ENCODE results near the gene COL5A2.
A peak's percentile ranks its signal among the peaks of the same experiment; 100 is the strongest.

COL5A2 gene

GRCh38 chr2:189104934-189105333, 74.6 kb downstream of the COL5A2 start:
- Mint-ChIP-seq H3K36me3 (ENCODE audit: low read depth) (peaks cover 14% of the 10 kb centered on the region), H3K27ac (no peak overlapping the region), H3K27me3 (ENCODE audit: low read depth) (no peaks in the 10 kb centered on the region), H3K4me3 (no peak overlapping the region), H3K4me1 (no peaks in the 10 kb centered on the region), H3K9me3 (no peaks in the 10 kb centered on the region)
- TF ChIP-seq CTCF (IDR thresholded peaks at IDR 0.05; ENCODE audit: unreplicated experiment in 3 of 3): no peak

DNA sequence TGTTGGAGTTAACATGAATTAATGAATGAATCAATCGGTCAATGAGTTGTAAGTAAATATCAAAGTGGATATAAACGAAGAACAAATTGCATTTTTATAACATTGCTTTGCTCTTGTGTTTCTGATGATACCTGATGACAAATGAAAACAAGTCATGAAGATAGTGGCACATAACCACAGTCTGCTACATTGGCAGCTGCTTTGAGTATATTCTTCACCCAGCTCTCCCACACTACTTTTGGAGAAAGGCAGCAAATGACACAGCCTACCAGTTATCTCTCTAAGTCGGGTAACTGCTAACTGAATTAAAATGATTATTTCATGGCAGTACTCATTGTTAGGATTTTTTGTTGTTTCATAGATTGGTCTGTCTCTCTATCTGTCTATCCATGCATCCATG, 76.8 kb downstream of the COL5A2 start:
- Mint-ChIP-seq H3K27me3 (ENCODE audit: low read depth) (no peaks in the 10 kb centered on the region), H3K4me3 (no peak overlapping the region), H3K4me1 (no peaks in the 10 kb centered on the region), H3K36me3 (ENCODE audit: low read depth) (peaks cover 8% of the 10 kb centered on the region), H3K9me3 (no peaks in the 10 kb centered on the region), H3K27ac (no peak overlapping the region)
- TF ChIP-seq CTCF (IDR thresholded peaks at IDR 0.05; ENCODE audit: unreplicated experiment in 3 of 3): no peak

- H3K4me3 Mint-ChIP-seq: no peak overlapping the region
- peak overlapping the region in 1 of 3 experiments; percentile 59 for H3K27ac Mint-ChIP-seq
- no peaks in the 10 kb centered on the region for H3K9me3 Mint-ChIP-seq
- no peaks in the 10 kb centered on the region for H3K27me3 Mint-ChIP-seq (ENCODE audit: low read depth)
- peaks cover 29% of the 10 kb centered on the region for H3K4me1 Mint-ChIP-seq
- H3K36me3 Mint-ChIP-seq (ENCODE audit: low read depth): peaks cover 26% of the 10 kb centered on the region
- TF ChIP-seq CTCF (IDR thresholded peaks at IDR 0.05; ENCODE audit: unreplicated experiment in 3 of 3): no peak
Measured at GRCh38 chr2:189097934-189098333, 81.6 kb downstream of the COL5A2 start.

GRCh38 chr2:189096769-189097447, 82.7 kb downstream of the COL5A2 start:
- H3K27me3 Mint-ChIP-seq (ENCODE audit: low read depth): no peaks in the 10 kb centered on the region
- no peak for TF ChIP-seq CTCF (IDR thresholded peaks at IDR 0.05; ENCODE audit: unreplicated experiment in 3 of 3)
- no peaks in the 10 kb centered on the region for H3K9me3 Mint-ChIP-seq
- no peak overlapping the region for H3K4me3 Mint-ChIP-seq
- peaks cover 32% of the 10 kb centered on the region for H3K4me1 Mint-ChIP-seq
- peak overlapping the region in 2 of 3 experiments; percentile 36 to 59 for H3K27ac Mint-ChIP-seq
- H3K36me3 Mint-ChIP-seq (ENCODE audit: low read depth): peaks cover 29% of the 10 kb centered on the region

DNA sequence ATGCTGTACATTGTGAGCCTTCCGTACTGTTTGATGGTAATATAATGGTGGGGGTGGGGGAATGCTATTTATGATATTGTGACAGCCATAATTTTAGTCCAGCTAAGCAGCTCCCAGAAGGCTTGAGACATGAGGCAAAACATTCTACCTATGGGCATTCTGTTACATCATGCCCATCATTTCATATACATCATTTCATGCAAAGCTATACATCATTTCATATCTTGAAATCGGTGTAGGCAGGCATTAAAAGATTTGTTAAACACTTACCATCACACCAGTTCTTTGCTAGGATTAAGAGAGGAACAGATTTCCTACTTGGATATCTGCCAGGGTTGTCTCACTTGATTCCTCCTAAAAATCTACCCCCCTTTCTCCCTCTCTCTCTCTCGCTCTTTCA, 84.5 kb downstream of the COL5A2 start:
- no peak for TF ChIP-seq CTCF (IDR thresholded peaks at IDR 0.05; ENCODE audit: unreplicated experiment in 3 of 3)
- peaks cover 32% of the 10 kb centered on the region for H3K4me1 Mint-ChIP-seq
- H3K9me3 Mint-ChIP-seq: no peaks in the 10 kb centered on the region
- H3K4me3 Mint-ChIP-seq: no peak overlapping the region
- H3K27me3 Mint-ChIP-seq (ENCODE audit: low read depth): no peaks in the 10 kb centered on the region
- H3K27ac Mint-ChIP-seq: peak overlapping the region; percentile 3 to 81 (median 18)
- H3K36me3 Mint-ChIP-seq (ENCODE audit: low read depth): peaks cover 34% of the 10 kb centered on the region

DNA sequence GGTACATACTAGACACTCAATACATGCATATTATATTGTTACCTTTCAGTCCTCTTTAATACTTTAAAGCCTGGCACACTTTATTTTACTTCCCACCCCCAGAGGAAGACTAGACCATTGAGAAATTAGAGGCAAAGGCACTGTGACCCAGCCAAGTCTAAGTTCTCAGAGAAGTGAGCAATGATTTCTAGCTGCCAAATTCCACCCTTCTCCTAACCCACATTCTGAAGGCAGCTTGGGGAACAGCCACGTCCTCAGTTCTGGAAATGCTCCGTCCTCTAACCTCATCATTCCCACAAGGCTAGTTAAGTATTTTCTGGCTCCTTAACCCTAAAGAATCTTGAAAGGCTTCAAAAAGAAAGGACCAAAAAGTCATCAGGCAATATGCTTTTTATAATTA, 86.6 kb downstream of the COL5A2 start:
- Mint-ChIP-seq H3K4me1 (peaks cover 44% of the 10 kb centered on the region), H3K9me3 (no peaks in the 10 kb centered on the region), H3K27ac (peak overlapping the region; percentile 64 to 92 (median 81)), H3K4me3 (no peak overlapping the region), H3K36me3 (ENCODE audit: low read depth) (peaks cover 46% of the 10 kb centered on the region), H3K27me3 (ENCODE audit: low read depth) (no peaks in the 10 kb centered on the region)
- no peak for TF ChIP-seq CTCF (IDR thresholded peaks at IDR 0.05; ENCODE audit: unreplicated experiment in 3 of 3)
